ENCODE measurements around the gene NPHP3. TPM values are rescaled to one million over a fixed set of nuclear protein-coding genes. Genes with fewer than 3 reads are reported as not detected.

The NPHP3 gene
- total and polyA plus RNA-seq, 8 donors, result 3.9 to 213 (median 28.8) TPM

- intact Hi-C loops (cut with DNase I; ENCODE audit: low total_unique reads), result no loop called here
- H3K4me3 ChIP-seq, result peak overlapping the region; percentile 63 to 91 (median 84)
- H3K4me1 ChIP-seq, result peaks cover 21 to 69% (median 46%) of the 10 kb centered on the region in 4 donors
- no peaks in the 10 kb centered on the region for H3K27me3 ChIP-seq
- TF ChIP-seq POLR2A (IDR thresholded peaks at IDR 0.05), result no peak
- TF ChIP-seq POLR2AphosphoS5 (IDR thresholded peaks at IDR 0.05), result no peak
- no peak for TF ChIP-seq EP300 (IDR thresholded peaks at IDR 0.05)
- TF ChIP-seq CTCF (IDR thresholded peaks at IDR 0.05), result no peak
- peak in 1 of 2 donors; percentile 24 for DNase-seq
- 8 to 20% (median 10%) methylated on average over 8 of the region's 8 CpGs for WGBS, 5 donors
- H3K36me3 ChIP-seq, result no peaks in the 10 kb centered on the region
- no peaks in the 10 kb centered on the region for H3K9me3 ChIP-seq
- peak overlapping the region; percentile 13 to 94 (median 92) for H3K27ac ChIP-seq
These were observed 61.1 kb downstream of the NPHP3 start for GRCh38 chr3:132661101-132661500.

DNA sequence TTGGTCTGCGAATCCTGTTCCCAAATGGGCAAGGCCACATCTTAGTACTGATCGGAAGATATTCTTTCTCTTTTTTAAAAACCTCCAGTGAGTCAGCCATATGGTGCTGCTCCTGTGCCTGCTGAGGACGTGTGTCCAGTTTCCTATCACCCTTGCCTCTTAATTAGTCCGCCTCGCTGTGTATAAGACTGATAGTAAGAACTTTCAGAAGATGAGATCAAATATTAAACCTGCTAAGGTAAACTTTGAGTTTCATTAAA, 61.5 kb downstream of the NPHP3 start:
- peak overlapping the region; percentile 87 to 95 (median 93) for H3K27ac ChIP-seq
- H3K27me3 ChIP-seq, result no peaks in the 10 kb centered on the region
- DNase-seq, result no peak
- no peaks in the 10 kb centered on the region for H3K9me3 ChIP-seq
- no peaks in the 10 kb centered on the region for H3K36me3 ChIP-seq
- WGBS, 5 donors, result 0 to 3% (median 1%) methylated on average over 3 to 5 of the region's 5 CpGs
- no peak for TF ChIP-seq POLR2A (IDR thresholded peaks at IDR 0.05)
- no peak for TF ChIP-seq CTCF (IDR thresholded peaks at IDR 0.05)
- TF ChIP-seq POLR2AphosphoS5 (IDR thresholded peaks at IDR 0.05), result no peak
- TF ChIP-seq EP300 (IDR thresholded peaks at IDR 0.05), result no peak
- intact Hi-C loops (cut with DNase I; ENCODE audit: low total_unique reads), result no loop called here
- peaks cover 21 to 65% (median 45%) of the 10 kb centered on the region in 4 donors for H3K4me1 ChIP-seq
- H3K4me3 ChIP-seq, result peak overlapping the region; percentile 63 to 91 (median 84)

DNA sequence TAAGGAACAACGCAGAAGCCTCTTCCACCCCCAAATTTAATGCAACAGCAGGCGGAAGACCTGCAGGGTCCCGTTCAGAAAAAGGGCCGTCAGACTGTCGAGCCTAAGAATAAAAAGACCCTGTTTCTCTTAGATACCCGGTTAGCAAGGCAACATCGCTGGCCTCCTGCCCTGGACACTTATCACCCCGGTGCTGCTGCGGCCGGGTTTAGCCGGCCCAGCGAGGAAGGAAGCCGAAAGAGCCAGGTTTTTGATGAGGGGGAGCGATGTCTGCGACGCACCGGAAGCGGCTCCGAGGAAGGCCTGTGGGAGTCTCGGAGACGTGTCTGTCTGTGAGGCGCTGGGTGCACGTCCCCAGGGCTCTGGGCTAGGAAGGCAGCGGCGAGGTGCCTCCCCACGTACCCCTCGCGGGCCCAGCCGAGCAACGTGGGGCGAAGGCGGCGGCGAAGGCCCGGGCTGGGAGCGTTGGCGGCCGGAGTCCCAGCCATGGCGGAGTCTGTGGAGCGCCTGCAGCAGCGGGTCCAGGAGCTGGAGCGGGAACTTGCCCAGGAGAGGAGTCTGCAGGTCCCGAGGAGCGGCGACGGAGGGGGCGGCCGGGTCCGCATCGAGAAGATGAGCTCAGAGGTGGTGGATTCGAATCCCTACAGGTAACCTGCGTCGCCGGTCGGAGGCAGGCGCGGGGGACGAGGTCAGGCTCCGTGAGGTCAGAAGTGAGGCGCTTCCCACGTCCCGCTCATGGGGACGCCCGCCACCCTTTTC, 62.0 kb downstream of the NPHP3 start, which contains the start of gene UBA5:
Gene UBA5 (plus strand): TSS at position 278 of the 759 bp plus-strand sequence. CDS start 209 bp downstream, at position 487.
- Histone ChIP-seq H3K4me3 (peak within 1 kb of the TSS; percentile 63 to 91 (median 84)), H3K27me3 (no peaks in the 10 kb centered on the region), H3K27ac (peak within 1 kb of the TSS; percentile 87 to 95 (median 93)), H3K9me3 (no peaks in the 10 kb centered on the region), H3K4me1 (peaks cover 21 to 64% (median 44%) of the 10 kb centered on the region in 4 donors), H3K36me3 (no peaks in the 10 kb centered on the region)
- peak; percentile 69 to 88 for DNase-seq
- intact Hi-C loops (cut with DNase I; ENCODE audit: low total_unique reads), result no loop called here
- peak in 1 of 3 donors; percentile 39 for TF ChIP-seq POLR2AphosphoS5 (IDR thresholded peaks at IDR 0.05)
- no peak for TF ChIP-seq POLR2A (IDR thresholded peaks at IDR 0.05)
- WGBS, 5 donors, result 0% methylated on average over 38 to 64 of the region's 64 CpGs

DNA sequence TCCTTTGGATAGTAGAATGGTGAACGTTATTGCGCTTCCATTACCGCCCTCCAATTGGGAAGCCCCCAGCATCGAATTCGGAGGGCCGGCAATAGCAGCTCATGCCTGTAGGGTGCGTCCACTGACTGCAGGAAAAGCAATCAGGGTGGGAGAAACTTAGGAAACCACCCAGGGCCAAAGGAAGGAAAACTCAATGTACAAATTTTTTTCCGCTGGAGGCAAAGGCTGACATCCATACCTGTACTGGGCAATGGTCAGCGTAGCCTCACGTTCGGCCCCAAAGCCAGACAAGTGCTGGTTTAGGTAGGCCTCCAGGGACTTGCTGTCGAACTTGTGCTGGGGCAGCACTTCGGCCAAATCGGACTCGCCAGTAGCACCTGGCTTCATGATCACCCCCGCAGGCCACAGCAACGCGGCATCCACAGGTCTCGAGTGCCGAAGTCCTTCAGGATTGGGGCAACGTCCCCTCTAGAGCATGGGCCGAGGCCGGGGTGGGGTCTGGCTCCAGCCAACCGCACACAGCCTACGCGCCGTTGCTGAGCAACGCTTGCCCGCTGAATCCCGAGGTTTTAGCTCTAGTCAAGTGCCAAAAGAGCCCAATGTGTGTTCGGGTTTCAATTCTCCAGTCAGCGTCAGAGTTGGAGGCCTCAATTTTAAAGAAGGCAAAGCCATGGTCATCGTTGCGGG, 62.7 kb downstream of the NPHP3 start, which contains the start of gene ACAD11:
Gene ACAD11 (minus strand): TSS at position 445 of the 687 bp plus-strand sequence. CDS start 58 bp downstream, at position 387.
- H3K4me3 ChIP-seq, result peak within 1 kb of the TSS; percentile 63 to 91 (median 84)
- H3K4me1 ChIP-seq, result peaks cover 21 to 63% (median 43%) of the 10 kb centered on the region in 4 donors
- no peaks in the 10 kb centered on the region for H3K27me3 ChIP-seq
- intact Hi-C loops (cut with DNase I; ENCODE audit: low total_unique reads), result no loop called here
- peak; percentile 64 to 90 for DNase-seq
- H3K27ac ChIP-seq, result peak within 1 kb of the TSS; percentile 87 to 95 (median 93)
- 0 to 1% (median 0%) methylated on average over 32 to 34 of the region's 34 CpGs for WGBS, 5 donors
- H3K36me3 ChIP-seq, result no peaks in the 10 kb centered on the region
- TF ChIP-seq CTCF (IDR thresholded peaks at IDR 0.05) (peak in 5 of 7 experiments; percentile 36 to 66 (median 59)), POLR2A (IDR thresholded peaks at IDR 0.05) (no peak), POLR2AphosphoS5 (IDR thresholded peaks at IDR 0.05) (peak in 2 of 3 donors; percentile 21 to 56), EP300 (IDR thresholded peaks at IDR 0.05) (no peak)
- no peaks in the 10 kb centered on the region for H3K9me3 ChIP-seq
